PC-3 (cell line): ENCODE measurements around the gene HIGD1C. TPM values are rescaled to one million over a fixed set of nuclear protein-coding genes. Genes with fewer than 3 reads are reported as not detected.

Experiments
- ATAC-seq: fragments of 200-7000 bp; cut with Tn5 transposase; 2 replicates; pipeline ENCODE4 v1.9.1; 2020; ENCODE audit warnings: mild to moderate bottlenecking, moderate library complexity
- BruUV-seq: library from RNA; stranded (reverse); fragments of 400-500 nt; replicated peaks from 2 replicates; lab custom pipeline; 2021; lab: Mats Ljungman, UMichigan
- CTCF ChIA-PET: fragments of 300-600 bp; sonication (Branson Sonifier 250); formaldehyde crosslinking; loops from one replicate; lab custom pipeline; 2022; ENCODE audit warnings: antibody characterized with exemption; lab: Charles Lee
- POLR2A ChIA-PET: fragments of 300-600 bp; sonication (Branson Sonifier 250); formaldehyde crosslinking; loops from one replicate; lab custom pipeline; 2022; ENCODE audit warnings: antibody characterized with exemption; ENCODE audit not compliant: unreplicated experiment; lab: Charles Lee
- DNase-seq: peaks from one replicate; pipeline ENCODE4 v3.0.0-alpha.2; 2015
- H2AFZ ChIP-seq: fragments of 300-600 bp; sonication (generic); 2 replicates; pipeline ENCODE4 v1.6.0; 2016; ENCODE audit warnings: antibody characterized with exemption, low read length
- H3F3A ChIP-seq: fragments of 300-600 bp; sonication (generic); one replicate; pipeline ENCODE4 v1.6.0; 2017; ENCODE audit warnings: antibody characterized with exemption, low read length, control low read depth, mild to moderate bottlenecking; ENCODE audit not compliant: unreplicated experiment
- H3K27ac ChIP-seq: fragments of 300-600 bp; sonication (generic); 2 replicates; pipeline ENCODE4 v1.5.1; 2016; ENCODE audit warnings: mild to moderate bottlenecking, low read length
- H3K27me3 ChIP-seq: fragments of 300-600 bp; sonication (generic); 2 replicates; pipeline ENCODE4 v1.6.1; 2016; ENCODE audit warnings: low read length, mixed read lengths
- H3K36me3 ChIP-seq: fragments of 300-600 bp; sonication (generic); 2 replicates; pipeline ENCODE4 v1.6.1; 2016; ENCODE audit warnings: low read depth, mixed run types, low read length, mixed read lengths
- H3K4me1 ChIP-seq: fragments of 300-600 bp; sonication (generic); 2 replicates; pipeline ENCODE4 v1.5.1; 2016; ENCODE audit warnings: low read length; ENCODE audit not compliant: insufficient read depth
- H3K4me2 ChIP-seq: fragments of 300-600 bp; sonication (generic); 2 replicates; pipeline ENCODE4 v1.6.0; 2016; ENCODE audit warnings: low read length
- H3K4me3 ChIP-seq: fragments of 300-600 bp; sonication (generic); 2 replicates; pipeline ENCODE4 v1.5.1; 2016; ENCODE audit warnings: mild to moderate bottlenecking, low read length, mixed read lengths
- H3K79me2 ChIP-seq: fragments of 300-600 bp; sonication (generic); 2 replicates; pipeline ENCODE4 v1.6.1; 2017; ENCODE audit warnings: low read length, mixed read lengths
- H3K9ac ChIP-seq: fragments of 300-600 bp; sonication (generic); 2 replicates; pipeline ENCODE4 v1.6.0; 2016; ENCODE audit warnings: mild to moderate bottlenecking, low read length
- H3K9me2 ChIP-seq: fragments of 300-600 bp; sonication (generic); replicated peaks from 2 replicates; pipeline ENCODE4 v1.6.1; 2016; ENCODE audit warnings: mixed run types, low read length, mixed read lengths
- H3K9me3 ChIP-seq: fragments of 300-600 bp; sonication (generic); 2 replicates; pipeline ENCODE4 v1.6.1; 2016; ENCODE audit warnings: low read length, mixed read lengths
- H4K20me1 ChIP-seq: fragments of 300-600 bp; sonication (generic); 2 replicates; pipeline ENCODE4 v1.6.1; 2016; ENCODE audit warnings: low read length, mixed read lengths
- EZH2 ChIP-seq: fragments of 300-600 bp; sonication (generic); IDR thresholded peaks from one replicate; pipeline ENCODE4 v1.6.1; 2017; ENCODE audit warnings: antibody characterized with exemption, mild to moderate bottlenecking, low read length; ENCODE audit not compliant: unreplicated experiment
- EZH2phosphoT487 ChIP-seq: fragments of 300-600 bp; sonication (generic); IDR thresholded peaks from 2 replicates; pipeline ENCODE4 v1.6.1; 2018; ENCODE audit warnings: mild to moderate bottlenecking, antibody characterized with exemption, low read length, borderline replicate concordance
- intact Hi-C: fragments of 100-400 bp; cut with micrococcal nuclease; formaldehyde crosslinking; loops from 2 replicates; pipeline ENCODE4 v1.9.0; 2023
- total RNA-seq: library from RNA; depleted of rRNA; stranded (reverse); fragments of >200 nt; gene quantifications from 2 replicates; pipeline ENCODE4 v1.2.3, GENCODE V29; 2014
- TF ChIP-seq, protein P1 (sequence below): fragments of 300-600 bp; sonication (generic); conservative IDR thresholded peaks from 2 replicates; pipeline ENCODE4 v1.5.1; 2017; ENCODE audit warnings: antibody characterized with exemption, low read depth, mild to moderate bottlenecking, low read length

The HIGD1C gene
- total RNA-seq, 1 experiment from 2014 or later: not detected

DNA sequence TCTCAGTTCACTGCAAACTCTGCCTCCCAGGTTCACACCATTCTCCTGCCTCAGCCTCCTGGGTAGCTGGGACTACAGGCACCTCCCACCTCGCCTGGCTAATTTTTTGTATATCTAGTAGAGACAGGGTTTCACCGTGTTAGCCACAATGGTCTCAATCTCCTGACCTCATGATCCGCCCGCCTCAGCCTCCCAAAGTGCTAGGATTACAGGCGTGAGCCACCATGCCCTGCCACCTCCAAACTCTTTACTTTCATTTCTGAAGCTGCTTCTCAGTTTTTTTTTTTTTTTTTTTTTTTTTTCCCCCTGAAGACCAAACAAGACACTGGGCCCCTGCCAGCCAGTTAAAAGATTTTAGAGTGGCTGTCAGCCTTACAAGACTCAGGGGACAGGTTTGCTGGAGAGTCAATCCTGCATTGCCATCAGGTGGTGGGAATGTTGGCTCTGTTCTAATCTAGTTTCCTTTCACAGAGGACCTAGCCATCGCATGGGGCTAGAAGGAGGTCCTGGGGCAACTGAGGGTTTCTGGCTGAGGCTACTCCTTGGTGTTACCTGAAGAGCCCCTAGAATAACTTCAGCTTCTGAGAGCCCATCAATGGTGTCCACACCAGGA, 37.4 kb upstream of the HIGD1C start:
- Histone ChIP-seq H3K9me3 (no peaks in the 10 kb centered on the region; the same call in 1 of the 2 replicates), H3K4me2 (no peak overlapping the region), H3K4me3 (no peak overlapping the region), H3K79me2 (no peaks in the 10 kb centered on the region), H4K20me1 (no peaks in the 10 kb centered on the region), H3K9ac (no peak overlapping the region), H3K36me3 (no peaks in the 10 kb centered on the region), H2AFZ (no peak overlapping the region), H3K27ac (no peak overlapping the region), H3K4me1 (no peaks in the 10 kb centered on the region), H3F3A (no peaks in the 10 kb centered on the region), H3K9me2 (no peaks in the 10 kb centered on the region), H3K27me3 (no peaks in the 10 kb centered on the region)
- POLR2A ChIA-PET: no interaction called here
- no peak for ATAC-seq
- CTCF ChIA-PET: interaction anchor here (0.6 kb wide), 1 partner anchor 96 kb away, joined by 3 read pairs; no protein-coding TSS in a partner anchor
- intact Hi-C loops: no loop called here
- TF ChIP-seq EZH2: no peak
- TF ChIP-seq, protein P1, sequence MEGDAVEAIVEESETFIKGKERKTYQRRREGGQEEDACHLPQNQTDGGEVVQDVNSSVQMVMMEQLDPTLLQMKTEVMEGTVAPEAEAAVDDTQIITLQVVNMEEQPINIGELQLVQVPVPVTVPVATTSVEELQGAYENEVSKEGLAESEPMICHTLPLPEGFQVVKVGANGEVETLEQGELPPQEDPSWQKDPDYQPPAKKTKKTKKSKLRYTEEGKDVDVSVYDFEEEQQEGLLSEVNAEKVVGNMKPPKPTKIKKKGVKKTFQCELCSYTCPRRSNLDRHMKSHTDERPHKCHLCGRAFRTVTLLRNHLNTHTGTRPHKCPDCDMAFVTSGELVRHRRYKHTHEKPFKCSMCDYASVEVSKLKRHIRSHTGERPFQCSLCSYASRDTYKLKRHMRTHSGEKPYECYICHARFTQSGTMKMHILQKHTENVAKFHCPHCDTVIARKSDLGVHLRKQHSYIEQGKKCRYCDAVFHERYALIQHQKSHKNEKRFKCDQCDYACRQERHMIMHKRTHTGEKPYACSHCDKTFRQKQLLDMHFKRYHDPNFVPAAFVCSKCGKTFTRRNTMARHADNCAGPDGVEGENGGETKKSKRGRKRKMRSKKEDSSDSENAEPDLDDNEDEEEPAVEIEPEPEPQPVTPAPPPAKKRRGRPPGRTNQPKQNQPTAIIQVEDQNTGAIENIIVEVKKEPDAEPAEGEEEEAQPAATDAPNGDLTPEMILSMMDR: no peak
- TF ChIP-seq EZH2phosphoT487: no peak
- no peak for DNase-seq
- no TSS peak for BruUV-seq

DNA sequence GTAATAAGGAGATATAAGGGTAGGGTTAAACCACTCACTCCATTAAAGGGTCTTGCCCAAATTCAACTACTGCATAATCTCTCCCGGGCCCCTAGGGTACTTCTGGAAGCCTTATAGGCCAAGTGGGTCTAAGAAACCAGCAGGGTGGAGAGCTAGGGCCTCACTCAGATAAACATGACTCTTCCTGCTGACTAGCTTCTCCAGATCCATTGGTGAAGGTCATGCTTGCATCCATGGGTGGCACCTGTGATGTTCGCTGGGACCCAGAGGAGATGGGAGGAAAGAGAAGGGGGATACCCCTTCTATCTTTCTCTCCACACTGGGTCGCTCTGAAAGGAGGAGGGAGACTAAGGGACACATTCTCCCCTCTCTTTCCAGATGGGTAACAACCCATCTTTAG, 36.1 kb upstream of the HIGD1C start:
- intact Hi-C loops: no loop called here
- Histone ChIP-seq H3F3A (no peaks in the 10 kb centered on the region), H3K9me3 (no peaks in the 10 kb centered on the region; the same call in 1 of the 2 replicates), H3K4me3 (no peak overlapping the region), H3K4me1 (no peaks in the 10 kb centered on the region), H3K27me3 (no peaks in the 10 kb centered on the region), H3K36me3 (no peaks in the 10 kb centered on the region), H3K9me2 (no peaks in the 10 kb centered on the region), H2AFZ (no peak overlapping the region), H3K4me2 (no peak overlapping the region), H3K79me2 (no peaks in the 10 kb centered on the region), H4K20me1 (no peaks in the 10 kb centered on the region), H3K27ac (no peak overlapping the region), H3K9ac (no peak overlapping the region)
- ATAC-seq (no peak), DNase-seq (no peak)
- no TSS peak for BruUV-seq
- ChIA-PET CTCF (no interaction called here), POLR2A (interaction anchor here (0.6 kb wide), 1 partner anchor 151 kb away, joined by 4 read pairs; no protein-coding TSS in a partner anchor)
- TF ChIP-seq, protein P1: no peak
- TF ChIP-seq EZH2 (no peak), EZH2phosphoT487 (no peak)
